Astrocyte (in vitro differentiated cells and primary cell): ENCODE measurements around the gene ORM1.

Source experiments
- CTCF ChIP-seq: IDR thresholded peaks from 2 replicates; pipeline ENCODE4 v1.5.1; 2011; ENCODE audit warnings: low read depth, mild to moderate bottlenecking, inconsistent platforms, low read length, moderate library complexity; ENCODE audit not compliant: insufficient read depth
- EZH2 ChIP-seq: IDR thresholded peaks from 2 replicates; pipeline ENCODE4 v1.6.1; 2012; ENCODE audit warnings: mild to moderate bottlenecking, low read length, inconsistent platforms; ENCODE audit not compliant: insufficient read depth

- TF ChIP-seq CTCF (no peak), EZH2 (no peak)
Measured at GRCh38 chr9:114350636-114351401, 27.9 kb downstream of the ORM1 start.
